A673 (cell line): ENCODE measurements around the gene DEDD2. TPM values are rescaled to one million over a fixed set of nuclear protein-coding genes. Genes with fewer than 3 reads are reported as not detected.

Source experiments
- BruUV-seq: library from RNA; stranded (reverse); fragments of 400-500 nt; replicated peaks from 2 replicates; lab custom pipeline; 2021; lab: Mats Ljungman, UMichigan
- CTCF ChIA-PET: fragments of 300-600 bp; sonication (Branson Sonifier 250); formaldehyde crosslinking; loops from one replicate; lab custom pipeline; 2022; ENCODE audit warnings: antibody characterized with exemption; lab: Charles Lee
- POLR2A ChIA-PET: fragments of 300-600 bp; sonication (Branson Sonifier 250); formaldehyde crosslinking; loops from one replicate; lab custom pipeline; 2022; ENCODE audit warnings: antibody characterized with exemption; ENCODE audit not compliant: low non-redundant PET; lab: Charles Lee
- DNase-seq: peaks from one replicate; pipeline ENCODE4 v3.0.0-alpha.2; 2015; ENCODE audit warnings: low spot score
- H3K27ac ChIP-seq: fragments of 200-600 bp; sonication (generic); 2 replicates; pipeline ENCODE4 v1.5.1; 2016; ENCODE audit warnings: mixed run types, low read depth, mild to moderate bottlenecking, mixed read lengths, antibody characterized with exemption, low read length; ENCODE audit not compliant: poor library complexity, severe bottlenecking
- H3K27me3 ChIP-seq: fragments of 200-600 bp; sonication (generic); replicated peaks from 2 replicates; pipeline ENCODE4 v1.6.1; 2017; ENCODE audit warnings: mixed run types, low read depth, mild to moderate bottlenecking, mixed read lengths, antibody characterized with exemption, low read length; ENCODE audit not compliant: insufficient read depth, poor library complexity
- H3K36me3 ChIP-seq: fragments of 200-600 bp; sonication (generic); 2 replicates; pipeline ENCODE4 v1.6.1; 2016; ENCODE audit warnings: mixed run types, mild to moderate bottlenecking, mixed read lengths, antibody characterized with exemption, low read length; ENCODE audit not compliant: insufficient read depth, poor library complexity, severe bottlenecking
- H3K4me1 ChIP-seq: fragments of 200-600 bp; sonication (generic); 2 replicates; pipeline ENCODE4 v1.6.1; 2017; ENCODE audit warnings: mixed run types, mild to moderate bottlenecking, mixed read lengths, antibody characterized with exemption, low read length; ENCODE audit not compliant: insufficient read depth, poor library complexity, severe bottlenecking
- H3K4me3 ChIP-seq: fragments of 200-600 bp; sonication (generic); 2 replicates; pipeline ENCODE4 v1.5.1; 2016; ENCODE audit warnings: low read depth, mixed run types, mild to moderate bottlenecking, mixed read lengths, low read length; ENCODE audit not compliant: poor library complexity, severe bottlenecking
- H3K9me3 ChIP-seq: fragments of 200-600 bp; sonication (generic); 2 replicates; pipeline ENCODE4 v1.6.1; 2016; ENCODE audit warnings: mixed run types, low read depth, mild to moderate bottlenecking, mixed read lengths, antibody characterized with exemption, low read length; ENCODE audit not compliant: poor library complexity, severe bottlenecking
- CTCF ChIP-seq: fragments of 300-800, 200-600 bp; sonication (generic); conservative IDR thresholded peaks from 2 replicates; pipeline ENCODE4 v1.5.1; 2017; ENCODE audit warnings: low read depth, mild to moderate bottlenecking, antibody characterized with exemption, low read length, moderate library complexity, mixed read lengths
- EZH2 ChIP-seq: fragments of 200-600 bp; sonication (generic); IDR thresholded peaks from 2 replicates; pipeline ENCODE4 v1.6.1; 2017; ENCODE audit warnings: borderline replicate concordance, low read depth, mild to moderate bottlenecking, mixed read lengths, antibody characterized with exemption, low read length; ENCODE audit not compliant: poor library complexity, severe bottlenecking
- intact Hi-C: fragments of 100-400 bp; cut with micrococcal nuclease; formaldehyde crosslinking; loops from one replicate; pipeline ENCODE4 v1.10.0; 2022; ENCODE audit not compliant: unreplicated experiment
- total RNA-seq: library from RNA; stranded (reverse); gene quantifications from 2 replicates; pipeline ENCODE4 v1.2.3, GENCODE V29; 2021

Gene DEDD2
- total RNA-seq, 1 experiment from 2014 or later: 32.1 TPM

DNA sequence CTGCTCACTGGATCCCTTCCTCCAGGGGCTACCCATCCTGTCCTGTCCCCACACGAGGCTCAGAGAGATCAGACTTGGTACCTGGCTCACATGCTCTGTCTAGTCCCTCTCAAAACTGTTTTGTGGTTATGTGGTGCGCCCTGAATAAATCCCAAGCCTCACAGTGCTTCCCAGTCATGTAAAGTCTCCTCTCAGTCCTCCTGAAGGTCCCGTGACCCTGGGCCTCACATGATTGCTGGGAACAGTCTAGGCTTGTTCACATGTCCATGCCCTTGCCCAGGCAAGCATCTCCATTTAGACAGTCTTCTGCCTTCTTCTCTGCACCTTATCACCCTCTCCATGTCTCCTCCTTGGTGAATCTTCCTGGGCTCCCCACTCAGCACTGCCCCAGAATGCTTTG, 49.3 kb downstream of the DEDD2 start:
- no peak for TF ChIP-seq EZH2
- TF ChIP-seq CTCF: no peak
- intact Hi-C loops: no loop called here
- H3K9me3 ChIP-seq: no peaks in the 10 kb centered on the region
- no peaks in the 10 kb centered on the region for H3K4me1 ChIP-seq
- POLR2A ChIA-PET: no interaction called here
- H3K36me3 ChIP-seq: no peaks in the 10 kb centered on the region
- CTCF ChIA-PET: no interaction called here
- H3K4me3 ChIP-seq: no peak overlapping the region
- DNase-seq: no peak
- H3K27ac ChIP-seq: no peak overlapping the region
- BruUV-seq: no TSS peak
- no peaks in the 10 kb centered on the region for H3K27me3 ChIP-seq

- no peak for DNase-seq
- Histone ChIP-seq H3K4me1 (no peaks in the 10 kb centered on the region), H3K36me3 (no peaks in the 10 kb centered on the region), H3K4me3 (no peak overlapping the region), H3K27ac (no peak overlapping the region), H3K9me3 (no peaks in the 10 kb centered on the region), H3K27me3 (no peaks in the 10 kb centered on the region)
- CTCF ChIA-PET: no interaction called here
- no peak for TF ChIP-seq EZH2
- TF ChIP-seq CTCF: no peak
- no TSS peak for BruUV-seq
- intact Hi-C loops: no loop called here
- POLR2A ChIA-PET: no interaction called here
Observed at GRCh38 chr19:42166316-42166715, 51.2 kb downstream of the DEDD2 start.

- Histone ChIP-seq H3K27ac (no peak overlapping the region), H3K36me3 (no peaks in the 10 kb centered on the region), H3K27me3 (no peaks in the 10 kb centered on the region), H3K4me1 (no peaks in the 10 kb centered on the region), H3K9me3 (no peaks in the 10 kb centered on the region), H3K4me3 (no peak overlapping the region)
- DNase-seq: no peak
- POLR2A ChIA-PET: no interaction called here
- intact Hi-C loops: no loop called here
- CTCF ChIA-PET: interaction anchor here (0.6 kb wide), 1 partner anchor 72 kb away, joined by 3 read pairs; no protein-coding TSS in a partner anchor
- BruUV-seq: no TSS peak
- TF ChIP-seq CTCF (no peak), EZH2 (no peak)
Observed at GRCh38 chr19:42165146-42165545, 52.3 kb downstream of the DEDD2 start.
